Activated gamma-delta T cell (primary cell): Measurements from ENCODE around the gene POM121L12.

ENCODE experiments used
- DNase-seq: peaks from one replicate; lab custom pipeline; 2025; lab: John Stamatoyannopoulos, UW
- total RNA-seq, 2 donors: gene quantifications; one replicate each; lab custom pipeline; 2026; lab: John Stamatoyannopoulos, UW

POM121L12 gene
- 0.04 to 0.05 reads per million in 2 donors for total RNA-seq

DNA sequence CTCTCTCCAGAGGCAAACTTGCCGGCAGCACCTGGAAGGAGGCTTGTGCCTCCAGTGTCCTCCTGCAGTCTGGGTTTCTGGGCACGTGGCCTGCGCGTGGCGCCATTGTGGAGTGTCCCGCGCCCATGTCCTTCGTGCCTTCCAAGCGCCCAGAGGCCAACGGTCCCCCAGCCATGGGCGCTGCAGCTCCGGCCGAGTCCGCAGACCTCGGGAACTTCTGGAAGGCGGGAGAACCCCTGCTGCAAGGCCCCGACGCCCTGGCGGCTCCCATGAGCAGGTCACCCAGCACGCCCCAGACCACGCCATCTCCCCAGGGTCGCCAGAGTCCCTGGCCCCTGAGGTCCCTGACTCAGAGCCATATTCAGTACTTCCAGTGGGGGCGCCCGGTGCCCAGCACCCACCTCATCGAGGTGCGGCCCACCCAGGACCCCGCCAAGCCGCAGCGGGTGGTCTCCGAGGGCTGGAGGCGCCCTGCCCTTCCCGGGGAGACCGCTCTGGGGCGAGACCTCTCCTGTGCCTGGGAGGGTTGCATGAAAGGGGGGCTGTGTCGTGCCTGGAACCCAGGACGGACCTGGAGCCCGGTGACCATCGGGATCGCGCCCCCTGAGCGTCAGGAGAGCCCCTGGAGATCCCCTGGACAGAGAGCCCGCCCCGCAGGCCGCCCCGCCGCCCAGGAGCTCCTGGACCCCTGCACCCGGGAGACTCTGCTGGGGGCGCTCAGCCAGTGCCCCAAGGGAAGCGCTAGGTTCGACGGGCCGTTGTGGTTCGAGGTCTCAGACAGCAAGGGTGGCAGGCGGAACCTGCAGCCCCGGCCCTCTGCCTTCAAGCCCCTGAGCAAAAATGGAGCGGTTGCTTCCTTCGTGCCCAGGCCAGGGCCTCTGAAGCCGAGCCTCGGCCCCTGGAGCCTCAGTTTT, at the start of gene POM121L12:
Gene POM121L12 (plus strand): TSS at position 135 of the 914 bp plus-strand sequence. CDS start 39 bp downstream, at position 174.
- no peak for DNase-seq

DNA sequence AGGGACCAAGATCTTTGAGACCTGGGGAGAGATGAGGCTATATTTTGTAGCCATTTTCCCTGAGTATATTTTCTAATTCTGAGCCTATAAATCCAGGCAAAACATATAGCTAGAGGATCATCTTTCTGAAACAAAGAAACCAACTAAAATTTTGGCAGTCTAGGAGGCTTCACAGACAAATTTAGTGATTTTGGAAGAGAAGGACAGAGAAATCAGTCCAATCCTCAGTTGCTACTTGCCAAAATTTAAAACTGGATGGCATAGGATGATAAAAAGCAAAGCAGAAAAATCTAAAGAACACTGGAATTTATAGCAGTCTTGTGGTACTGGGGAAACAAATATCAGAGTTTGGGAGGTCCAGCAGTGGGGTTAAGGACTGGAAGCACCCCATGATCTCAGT, 43.4 kb upstream of the POM121L12 start:
- DNase-seq = no peak

- DNase-seq = no peak
Observed at GRCh38 chr7:52992479-52993162, 42.8 kb upstream of the POM121L12 start.

- DNase-seq = no peak
Observed at GRCh38 chr7:52995676-52996075, 39.8 kb upstream of the POM121L12 start.

DNA sequence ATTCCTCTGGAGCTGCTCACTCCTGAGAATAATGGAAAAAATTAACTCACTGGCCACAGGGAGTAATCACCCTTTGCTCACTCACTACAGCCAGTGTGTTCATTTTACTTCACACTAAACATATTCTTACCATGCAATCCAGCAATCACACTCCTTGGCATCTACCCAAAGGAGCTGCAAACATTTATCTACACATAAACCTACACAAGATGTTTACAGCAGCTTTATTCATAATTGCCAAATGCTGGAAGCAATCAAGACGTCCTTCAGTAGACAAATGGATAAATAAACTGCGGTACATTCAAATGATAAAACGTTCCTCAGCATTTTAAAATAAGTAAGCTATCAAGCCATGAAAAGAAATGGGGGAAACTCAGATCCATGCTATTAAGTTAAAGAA, 34.2 kb upstream of the POM121L12 start:
- no peak for DNase-seq

GRCh38 chr7:53002389-53002788, 33.0 kb upstream of the POM121L12 start:
- DNase-seq = no peak

DNA sequence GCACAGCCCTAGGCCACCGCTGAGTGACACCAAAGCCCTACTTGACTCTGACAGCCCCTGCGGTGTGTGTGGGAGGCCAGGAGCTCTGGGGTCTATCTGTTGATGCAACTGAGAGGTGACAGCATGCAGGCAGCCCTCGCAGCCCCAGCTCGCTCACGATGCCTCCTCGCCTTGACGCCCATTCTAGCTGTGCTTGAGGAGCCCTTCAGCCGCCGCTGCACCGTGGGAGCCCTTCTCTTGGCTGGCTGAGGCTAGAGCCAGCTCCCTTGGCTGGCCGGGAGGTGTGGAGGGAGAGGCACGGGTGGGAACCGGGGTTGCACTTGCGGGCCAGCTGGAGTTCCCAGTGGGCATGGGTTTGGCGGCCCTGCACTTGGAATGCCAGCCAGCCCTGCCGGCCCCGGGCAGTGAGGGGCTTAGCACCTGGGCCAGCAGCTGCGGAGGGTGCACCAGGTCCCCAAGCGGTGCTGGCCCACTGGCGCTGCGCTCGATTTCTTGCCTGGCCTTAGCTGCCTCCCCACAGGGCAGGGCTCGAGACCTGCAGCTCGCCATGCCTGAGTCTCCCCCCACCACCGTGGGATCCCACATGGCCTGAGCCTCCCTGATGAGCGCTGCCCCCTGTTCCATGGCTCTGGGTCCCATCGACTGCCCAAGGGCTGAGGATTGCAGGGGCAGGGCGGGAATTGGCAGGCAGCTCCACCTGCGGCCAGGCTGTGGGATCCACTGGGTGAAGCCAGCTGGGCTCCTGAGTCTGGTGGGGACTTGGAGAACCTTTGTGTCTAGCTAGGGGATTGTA, 31.6 kb upstream of the POM121L12 start:
- peak; percentile 11 for DNase-seq

- no peak for DNase-seq
Observed at GRCh38 chr7:53013925-53014324, 21.5 kb upstream of the POM121L12 start.

- no peak for DNase-seq
Observed at GRCh38 chr7:53015463-53015862, 20.0 kb upstream of the POM121L12 start.

DNA sequence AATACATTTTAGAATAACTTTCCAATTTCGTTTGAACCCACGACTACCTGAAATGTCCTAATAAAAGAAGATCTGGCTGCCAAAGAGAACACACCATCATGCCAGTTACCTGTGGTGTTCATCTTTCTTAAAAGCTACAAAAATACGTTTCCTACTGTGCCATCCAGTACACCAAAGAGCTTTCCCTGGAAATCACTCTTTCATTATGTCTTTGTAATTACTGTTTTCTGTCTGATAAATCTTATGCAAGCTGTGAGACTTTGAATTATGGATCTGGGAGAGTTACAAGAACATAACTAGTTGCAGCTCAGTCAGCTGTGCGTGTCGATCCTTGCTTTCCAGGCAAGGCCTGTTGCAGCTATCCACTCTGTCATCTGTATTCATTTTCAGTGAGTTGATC, 12.5 kb upstream of the POM121L12 start:
- no peak for DNase-seq

GRCh38 chr7:53048638-53049037, 13.2 kb downstream of the POM121L12 start:
- no peak for DNase-seq

- no peak for DNase-seq
Observed at GRCh38 chr7:53050433-53050832, 15.0 kb downstream of the POM121L12 start.

DNA sequence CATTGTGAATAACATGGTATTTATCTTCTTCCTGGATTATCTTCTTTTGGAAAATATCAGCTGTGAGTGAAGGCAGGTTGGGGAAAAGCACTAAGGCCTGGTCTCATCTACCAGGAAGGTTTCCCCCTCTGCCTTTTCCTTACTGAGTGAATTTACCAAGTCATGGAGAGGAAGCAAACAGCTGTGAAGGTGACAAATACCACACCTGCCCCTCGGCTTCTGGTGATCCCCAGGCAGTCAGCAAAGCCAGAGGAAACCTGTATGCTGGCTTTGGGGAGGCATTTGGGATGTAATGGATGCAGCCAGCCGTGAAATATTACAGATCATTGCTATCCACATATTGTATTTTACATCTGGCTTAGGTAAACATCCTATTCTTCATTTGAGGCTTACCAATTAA, 24.2 kb downstream of the POM121L12 start:
- DNase-seq = no peak

DNA sequence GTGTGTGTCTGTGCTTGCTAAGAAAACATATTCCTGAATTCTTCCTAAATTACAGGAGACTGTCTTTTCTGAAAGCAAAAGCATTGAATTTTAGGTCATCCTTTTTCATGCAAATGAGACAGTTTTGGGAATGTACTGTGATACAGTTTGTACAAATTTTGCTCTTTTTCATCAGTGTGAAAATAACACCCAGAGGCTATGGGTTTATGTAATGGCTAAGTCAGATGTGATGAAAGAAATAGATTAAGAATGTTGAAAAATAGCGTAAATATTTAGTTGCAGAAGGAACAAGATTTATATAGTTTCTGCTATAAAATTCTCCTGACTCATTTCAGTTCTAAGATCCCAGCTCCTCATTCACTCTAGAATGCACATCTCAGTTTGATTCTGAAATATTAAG, 24.6 kb downstream of the POM121L12 start:
- no peak for DNase-seq

- no peak for DNase-seq
Observed at GRCh38 chr7:53062796-53063195, 27.4 kb downstream of the POM121L12 start.

DNA sequence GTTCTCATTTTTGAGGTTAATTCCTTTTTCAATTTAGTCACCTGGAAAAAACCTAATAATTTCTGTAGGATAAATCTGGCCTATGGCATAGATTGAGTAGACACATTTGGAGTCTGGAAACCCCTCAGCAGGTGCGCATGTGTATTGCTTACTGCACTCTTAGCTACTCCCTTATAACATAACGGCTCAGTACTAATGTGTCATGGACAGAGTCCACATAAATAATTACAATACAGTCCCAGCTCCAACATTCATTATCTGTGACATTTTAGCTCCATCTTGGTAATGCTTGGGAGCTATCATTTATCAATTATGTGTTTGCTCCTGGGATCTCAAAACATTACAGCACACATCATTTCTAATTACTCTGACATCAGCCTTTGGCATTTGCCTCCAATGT, 33.2 kb downstream of the POM121L12 start:
- no peak for DNase-seq

- DNase-seq = no peak
Observed at GRCh38 chr7:53070883-53071282, 35.5 kb downstream of the POM121L12 start.
